ENCODE measurements around the gene ZNF217.
"Not testable (repeated sequence)": the region's sequence is repeated elsewhere in the genome, so short reads cannot be mapped to it uniquely, and the experiment has no call there.

The ZNF217 gene

GRCh38 chr20:53584550-53584913, 9.1 kb downstream of the ZNF217 start:
- DNase-seq (ENCODE audit: low spot score); FAIRE-seq: not testable (repeated sequence)

DNA sequence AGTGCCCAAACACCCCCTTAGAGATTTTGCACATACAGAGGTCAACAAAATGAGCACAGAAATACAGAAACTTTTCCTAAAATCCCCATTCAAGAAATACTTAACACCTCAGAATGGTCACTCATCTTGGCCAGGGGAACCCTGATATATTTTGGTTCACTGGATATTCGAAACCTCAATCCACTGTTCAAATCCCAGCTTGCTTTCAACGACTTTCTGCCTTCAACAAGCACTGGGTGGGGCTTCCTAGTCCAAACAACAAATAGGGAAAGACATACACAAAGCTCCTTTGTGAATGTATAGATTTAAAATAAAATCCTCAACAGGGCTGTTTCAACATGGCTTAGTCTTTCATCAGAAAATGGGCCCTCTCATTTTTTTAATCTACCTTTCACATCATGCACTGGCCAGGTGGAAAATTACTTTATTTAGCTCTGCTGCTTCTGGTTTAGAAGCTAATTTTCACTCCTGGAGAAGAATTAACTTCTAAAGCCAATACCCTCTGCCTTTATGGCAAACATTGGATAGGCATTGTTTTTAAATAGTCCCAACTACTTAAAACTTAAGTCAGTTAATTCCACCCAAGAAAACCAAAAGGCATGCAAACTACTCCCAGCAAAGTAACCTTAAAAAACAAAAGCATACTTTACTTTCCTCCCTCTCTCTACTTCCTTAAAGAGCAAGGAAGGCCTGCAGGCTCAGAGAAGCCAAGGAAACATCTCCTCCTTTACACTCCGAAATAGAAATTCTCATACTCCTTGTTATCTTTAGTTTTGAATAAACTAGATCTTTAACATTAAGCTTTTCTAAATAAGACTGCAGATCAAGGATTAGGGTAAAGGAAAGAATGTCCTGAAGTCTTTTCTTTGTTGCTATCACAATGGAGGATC, 9.7 kb downstream of the ZNF217 start:
- DNase-seq (ENCODE audit: low spot score); FAIRE-seq: not testable (repeated sequence)

DNA sequence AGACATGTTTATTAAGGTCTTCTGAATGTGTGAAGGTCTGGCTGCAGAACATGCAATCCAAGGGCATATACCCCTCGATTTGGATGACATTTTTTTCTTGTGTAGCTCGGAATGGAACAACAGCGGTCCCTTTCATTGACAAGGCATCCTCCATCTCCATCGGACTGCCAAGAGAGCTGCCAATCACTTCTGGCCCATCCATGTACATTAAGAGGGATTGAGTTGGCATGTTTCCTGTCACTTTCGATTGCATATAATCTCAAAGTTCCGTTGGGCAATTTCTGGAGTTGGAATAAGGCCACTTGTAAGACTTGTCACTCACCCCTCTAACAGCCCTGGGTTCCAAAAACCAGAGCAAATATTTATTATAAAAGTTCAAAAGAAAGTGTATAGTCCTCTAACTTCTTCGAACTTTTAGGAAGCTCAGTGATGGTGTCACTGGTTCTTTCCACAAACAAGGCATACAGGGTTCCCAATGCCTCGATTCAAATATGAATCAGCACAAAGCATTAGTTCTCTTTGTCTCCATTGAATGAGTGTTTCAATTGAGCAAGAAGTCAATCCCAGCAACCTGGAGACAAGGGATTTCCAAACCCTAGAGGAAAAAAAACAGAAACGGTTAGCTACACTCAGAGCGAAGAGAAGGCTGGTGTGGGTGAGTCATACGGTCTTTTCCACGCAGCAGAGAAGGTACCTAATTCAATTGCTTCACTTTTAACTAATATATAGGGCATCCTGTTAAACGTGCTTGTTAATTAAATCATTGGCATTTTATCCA, 10.9 kb downstream of the ZNF217 start:
- FAIRE-seq (no peak), DNase-seq (ENCODE audit: low spot score) (peak; percentile 32)

- FAIRE-seq (no peak), DNase-seq (ENCODE audit: low spot score) (no peak)
Measured at GRCh38 chr20:53582251-53582570, 11.4 kb downstream of the ZNF217 start.

- no peak for DNase-seq (ENCODE audit: low spot score)
- no peak for FAIRE-seq
Measured at GRCh38 chr20:53581444-53582250, 12.0 kb downstream of the ZNF217 start.

DNA sequence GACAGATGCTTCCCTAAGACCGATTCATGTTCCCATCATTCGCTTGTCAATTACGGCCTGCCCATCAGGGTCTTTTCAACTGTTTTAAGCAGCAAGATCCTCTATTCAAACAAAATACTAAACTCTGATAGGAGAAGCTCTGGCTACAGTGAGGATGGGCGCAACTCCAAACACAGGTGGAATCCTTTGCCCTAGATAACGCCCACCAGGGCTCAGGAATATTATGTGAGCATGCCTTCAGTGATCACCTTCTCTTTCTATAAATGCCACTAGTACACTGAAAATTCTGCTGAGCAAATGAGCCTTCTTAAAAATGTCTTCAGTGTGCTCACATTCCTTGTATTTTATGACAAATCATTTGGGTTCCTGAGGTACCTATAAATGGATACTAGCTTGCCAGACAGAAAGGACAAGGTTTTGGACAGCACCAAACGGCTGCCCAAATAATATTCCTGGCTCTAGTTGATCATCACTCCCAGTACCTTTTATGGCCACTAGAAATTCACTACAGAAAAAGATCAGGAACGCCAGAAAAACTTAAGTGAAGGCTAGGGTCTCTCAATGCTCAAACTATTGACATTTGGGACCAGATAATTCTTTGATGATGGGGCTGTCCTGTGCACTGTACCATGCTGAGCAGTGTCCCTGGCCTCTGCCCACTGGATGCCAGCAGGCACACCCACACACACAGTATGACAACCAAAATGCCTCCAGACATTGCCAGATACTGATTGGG, 13.1 kb downstream of the ZNF217 start:
- FAIRE-seq, result no peak
- DNase-seq (ENCODE audit: low spot score), result no peak

- peak; percentile 27 for DNase-seq (ENCODE audit: low spot score)
- no peak for FAIRE-seq
Measured at GRCh38 chr20:53579581-53580375, 13.9 kb downstream of the ZNF217 start.

DNA sequence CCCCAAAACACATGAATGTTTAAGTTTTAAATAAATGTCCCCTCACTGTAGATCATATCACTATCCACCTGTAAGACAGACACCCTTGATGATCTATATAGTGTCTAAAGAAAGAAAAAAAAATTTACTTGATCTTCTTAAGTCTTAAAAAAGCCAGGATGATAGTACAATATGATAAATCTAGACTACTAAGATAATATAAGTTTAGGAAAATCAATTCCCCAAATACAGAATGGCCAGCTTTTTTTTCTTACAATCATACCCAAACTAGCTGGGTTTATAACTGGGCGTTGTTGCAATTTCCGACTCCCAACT, 14.4 kb downstream of the ZNF217 start:
- no peak for FAIRE-seq
- DNase-seq (ENCODE audit: low spot score), result no peak

DNA sequence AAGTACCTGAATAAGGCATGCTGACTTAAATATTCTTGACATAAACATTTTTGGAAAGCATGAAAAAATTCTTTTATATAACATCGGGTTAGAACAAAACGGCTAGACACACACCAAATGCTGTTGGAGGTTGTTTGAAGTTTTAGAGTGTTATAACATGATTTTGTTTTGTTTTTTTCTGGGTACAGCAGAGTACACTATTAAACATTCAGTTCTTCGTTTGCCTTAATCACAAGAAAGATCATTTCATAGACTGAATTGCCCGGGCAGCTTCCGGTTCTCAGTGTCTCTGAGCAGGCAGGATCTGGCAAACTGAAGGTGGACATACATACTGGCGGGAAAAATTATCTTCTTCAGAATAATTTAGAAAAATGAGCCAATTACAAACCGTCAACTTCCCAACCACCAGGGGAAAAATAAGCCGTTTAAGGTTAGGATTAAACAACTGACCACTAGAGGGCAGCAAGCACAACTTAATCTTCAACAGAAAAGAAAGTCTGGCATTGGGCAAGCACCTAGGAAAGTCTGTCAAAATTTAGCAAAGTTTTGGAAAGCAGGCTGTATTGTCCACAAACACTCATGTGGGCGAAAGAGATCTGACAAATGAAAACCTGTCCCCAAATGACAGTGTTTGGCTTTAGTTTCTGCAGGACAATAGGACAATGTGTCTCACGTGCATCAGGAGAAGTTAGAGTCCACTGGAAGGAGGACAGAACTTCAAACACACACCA, 15.0 kb downstream of the ZNF217 start:
- DNase-seq (ENCODE audit: low spot score) (peak; percentile 87), FAIRE-seq (no peak)

DNA sequence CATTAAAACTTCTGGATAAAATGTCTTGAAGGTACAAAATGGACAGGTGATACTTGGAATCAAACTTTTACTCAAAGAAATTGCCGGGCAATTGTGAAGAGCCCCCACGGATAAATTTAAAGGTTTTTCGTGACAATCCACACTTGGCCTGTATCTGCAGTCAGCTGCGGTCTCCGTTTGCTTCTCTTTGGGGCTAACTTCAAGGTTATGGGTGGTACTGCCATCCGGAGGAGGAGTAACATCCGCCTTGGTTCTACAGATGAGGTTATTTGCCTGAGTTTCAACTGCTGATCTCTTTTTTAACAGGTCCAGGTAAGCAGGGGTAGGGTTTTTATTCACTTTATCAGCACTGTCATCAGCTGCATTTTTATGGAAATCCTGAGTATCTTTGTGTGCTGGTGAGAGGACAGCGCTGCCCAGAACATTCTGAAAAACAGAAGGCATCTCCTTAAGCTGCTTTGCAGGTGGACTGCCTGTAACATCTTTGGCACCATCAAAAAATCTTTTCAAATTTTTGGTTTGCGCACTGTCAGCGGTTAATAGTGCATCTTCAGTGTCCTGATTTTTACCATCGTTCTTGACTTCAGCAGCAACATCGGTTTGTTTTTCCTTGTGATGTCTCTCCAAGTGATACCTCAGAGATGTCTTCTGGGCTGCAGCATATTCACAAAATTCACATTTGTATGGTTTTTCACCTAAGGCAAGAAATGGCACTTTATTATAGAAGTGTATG, 16.9 kb downstream of the ZNF217 start:
- no peak for DNase-seq (ENCODE audit: low spot score)
- FAIRE-seq, result no peak

DNA sequence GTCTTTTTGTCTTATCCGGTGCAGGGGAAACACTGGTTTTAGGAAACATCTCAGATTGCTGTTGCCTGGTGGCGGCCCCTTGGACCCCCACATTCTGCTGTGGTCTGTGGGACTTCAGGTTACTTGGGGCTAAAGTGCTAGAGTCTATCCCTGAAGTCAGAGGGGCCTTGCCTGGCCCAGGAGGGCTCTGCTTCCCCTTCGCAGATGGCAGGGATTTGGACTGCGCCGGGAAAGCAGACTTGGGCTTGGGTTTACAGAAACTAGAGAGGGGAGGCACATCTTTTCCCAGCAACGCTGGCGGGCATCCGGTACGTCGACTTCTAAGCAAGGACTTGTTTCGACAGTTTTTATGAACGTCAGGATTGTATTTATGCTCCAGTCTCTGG, 17.5 kb downstream of the ZNF217 start:
- FAIRE-seq, result no peak
- DNase-seq (ENCODE audit: low spot score), result no peak

GRCh38 chr20:53575481-53576194, 18.0 kb downstream of the ZNF217 start:
- FAIRE-seq, result no peak
- no peak for DNase-seq (ENCODE audit: low spot score)

DNA sequence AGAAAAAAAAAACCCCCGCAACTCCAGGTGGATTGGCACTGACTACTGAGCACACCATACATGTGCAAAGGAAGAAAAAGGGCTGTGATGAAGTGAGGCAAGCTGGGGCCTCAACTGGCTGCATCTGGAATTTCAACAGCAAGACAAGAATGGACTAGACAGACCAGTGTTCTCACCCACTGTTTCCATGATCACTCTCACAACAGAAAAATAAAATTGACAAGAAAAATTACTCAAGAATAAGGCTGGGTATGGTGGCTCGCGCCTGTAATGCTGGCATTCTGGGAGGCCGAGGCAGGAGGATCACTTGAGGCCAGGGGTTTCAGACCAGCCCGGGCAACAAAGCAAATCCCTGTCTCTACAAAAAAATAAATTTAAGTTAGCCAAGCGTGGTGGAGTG, 18.8 kb downstream of the ZNF217 start:
- FAIRE-seq, result no peak
- DNase-seq (ENCODE audit: low spot score), result no peak

GRCh38 chr20:53574259-53574789, 19.3 kb downstream of the ZNF217 start:
- DNase-seq (ENCODE audit: low spot score) (no peak), FAIRE-seq (no peak)

DNA sequence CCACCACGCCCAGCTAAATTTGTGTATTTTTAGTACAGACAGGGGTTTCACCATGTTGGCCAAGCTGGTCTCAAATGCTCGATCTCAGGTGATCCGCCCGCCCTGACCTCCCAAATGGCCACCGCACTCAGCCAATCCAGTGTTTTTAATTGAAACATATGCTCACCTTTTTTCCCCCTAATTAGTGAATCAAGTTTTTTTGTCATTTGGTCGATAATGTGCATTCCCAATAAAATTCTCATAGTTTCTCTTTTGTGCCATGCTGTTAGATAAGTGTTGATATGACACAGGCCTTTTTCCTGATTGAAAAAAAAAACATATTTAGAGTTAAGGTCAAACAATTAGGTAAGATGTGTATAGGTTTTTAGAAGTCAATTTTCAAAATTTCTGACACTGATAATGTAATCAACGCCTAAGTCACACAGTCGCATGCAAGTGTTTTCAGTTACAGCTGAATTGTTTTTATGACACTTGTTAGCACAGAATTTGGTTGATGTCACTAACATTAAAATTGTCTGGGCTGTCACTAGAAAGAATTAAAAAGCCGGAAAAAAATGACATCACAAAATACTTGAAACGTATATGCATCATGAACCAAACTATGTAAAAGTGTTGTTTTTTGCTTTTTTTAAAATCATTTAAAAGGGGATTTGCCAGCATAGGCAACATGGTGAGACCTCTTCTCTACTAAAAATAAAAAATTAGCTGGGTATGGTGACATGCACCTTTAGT, 21.9 kb downstream of the ZNF217 start:
- DNase-seq (ENCODE audit: low spot score) (no peak), FAIRE-seq (no peak)

DNA sequence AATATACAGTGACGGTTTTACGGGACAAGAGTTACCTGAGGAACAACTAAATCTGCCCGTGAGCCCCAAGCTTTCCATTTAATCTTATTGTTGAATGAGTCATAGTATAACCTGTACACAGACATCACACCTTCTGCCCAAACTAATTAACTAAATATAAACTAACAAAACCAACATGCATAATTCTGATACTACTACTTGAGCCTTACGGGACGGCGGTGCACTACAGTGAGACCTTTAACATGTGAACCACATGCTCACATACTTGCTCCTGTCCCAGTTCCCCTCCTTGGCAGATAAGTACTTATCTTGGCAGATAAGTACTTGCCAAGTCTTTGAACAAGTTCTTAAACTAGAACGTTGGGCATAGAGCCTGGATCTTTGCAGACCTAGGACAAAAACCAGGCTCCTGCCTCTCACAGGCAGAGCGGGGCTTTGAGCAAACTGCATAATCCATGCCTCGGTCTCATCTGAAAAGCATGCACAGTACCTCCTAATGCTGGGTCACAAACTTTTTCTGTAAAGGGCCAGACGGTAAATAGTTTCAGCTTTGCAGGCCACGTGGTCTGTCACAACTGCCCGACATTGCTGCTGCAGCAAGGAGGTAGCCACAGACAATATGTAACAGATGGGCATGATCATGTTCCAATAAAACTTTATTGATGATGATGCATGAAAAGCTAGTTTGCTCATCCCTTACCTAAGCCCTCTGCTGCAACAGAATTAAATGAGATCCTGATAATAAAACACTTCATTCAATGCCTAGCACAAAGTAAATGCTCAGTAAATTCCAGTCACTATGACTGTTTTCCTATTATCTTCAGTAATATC, 23.0 kb downstream of the ZNF217 start:
- DNase-seq (ENCODE audit: low spot score) (no peak), FAIRE-seq (no peak)
